Fibroblast of skin of left biceps (primary cell): Measurements from ENCODE around the gene KIF14.

ENCODE experiments used
- DNase-seq, 2 experiments: peaks; one replicate each; pipeline ENCODE4 v3.0.0-alpha.2; 2013; ENCODE audit warnings: low read depth in 2 of 2

The KIF14 gene, protein sequence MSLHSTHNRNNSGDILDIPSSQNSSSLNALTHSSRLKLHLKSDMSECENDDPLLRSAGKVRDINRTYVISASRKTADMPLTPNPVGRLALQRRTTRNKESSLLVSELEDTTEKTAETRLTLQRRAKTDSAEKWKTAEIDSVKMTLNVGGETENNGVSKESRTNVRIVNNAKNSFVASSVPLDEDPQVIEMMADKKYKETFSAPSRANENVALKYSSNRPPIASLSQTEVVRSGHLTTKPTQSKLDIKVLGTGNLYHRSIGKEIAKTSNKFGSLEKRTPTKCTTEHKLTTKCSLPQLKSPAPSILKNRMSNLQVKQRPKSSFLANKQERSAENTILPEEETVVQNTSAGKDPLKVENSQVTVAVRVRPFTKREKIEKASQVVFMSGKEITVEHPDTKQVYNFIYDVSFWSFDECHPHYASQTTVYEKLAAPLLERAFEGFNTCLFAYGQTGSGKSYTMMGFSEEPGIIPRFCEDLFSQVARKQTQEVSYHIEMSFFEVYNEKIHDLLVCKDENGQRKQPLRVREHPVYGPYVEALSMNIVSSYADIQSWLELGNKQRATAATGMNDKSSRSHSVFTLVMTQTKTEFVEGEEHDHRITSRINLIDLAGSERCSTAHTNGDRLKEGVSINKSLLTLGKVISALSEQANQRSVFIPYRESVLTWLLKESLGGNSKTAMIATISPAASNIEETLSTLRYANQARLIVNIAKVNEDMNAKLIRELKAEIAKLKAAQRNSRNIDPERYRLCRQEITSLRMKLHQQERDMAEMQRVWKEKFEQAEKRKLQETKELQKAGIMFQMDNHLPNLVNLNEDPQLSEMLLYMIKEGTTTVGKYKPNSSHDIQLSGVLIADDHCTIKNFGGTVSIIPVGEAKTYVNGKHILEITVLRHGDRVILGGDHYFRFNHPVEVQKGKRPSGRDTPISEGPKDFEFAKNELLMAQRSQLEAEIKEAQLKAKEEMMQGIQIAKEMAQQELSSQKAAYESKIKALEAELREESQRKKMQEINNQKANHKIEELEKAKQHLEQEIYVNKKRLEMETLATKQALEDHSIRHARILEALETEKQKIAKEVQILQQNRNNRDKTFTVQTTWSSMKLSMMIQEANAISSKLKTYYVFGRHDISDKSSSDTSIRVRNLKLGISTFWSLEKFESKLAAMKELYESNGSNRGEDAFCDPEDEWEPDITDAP (N-terminal part only)

DNA sequence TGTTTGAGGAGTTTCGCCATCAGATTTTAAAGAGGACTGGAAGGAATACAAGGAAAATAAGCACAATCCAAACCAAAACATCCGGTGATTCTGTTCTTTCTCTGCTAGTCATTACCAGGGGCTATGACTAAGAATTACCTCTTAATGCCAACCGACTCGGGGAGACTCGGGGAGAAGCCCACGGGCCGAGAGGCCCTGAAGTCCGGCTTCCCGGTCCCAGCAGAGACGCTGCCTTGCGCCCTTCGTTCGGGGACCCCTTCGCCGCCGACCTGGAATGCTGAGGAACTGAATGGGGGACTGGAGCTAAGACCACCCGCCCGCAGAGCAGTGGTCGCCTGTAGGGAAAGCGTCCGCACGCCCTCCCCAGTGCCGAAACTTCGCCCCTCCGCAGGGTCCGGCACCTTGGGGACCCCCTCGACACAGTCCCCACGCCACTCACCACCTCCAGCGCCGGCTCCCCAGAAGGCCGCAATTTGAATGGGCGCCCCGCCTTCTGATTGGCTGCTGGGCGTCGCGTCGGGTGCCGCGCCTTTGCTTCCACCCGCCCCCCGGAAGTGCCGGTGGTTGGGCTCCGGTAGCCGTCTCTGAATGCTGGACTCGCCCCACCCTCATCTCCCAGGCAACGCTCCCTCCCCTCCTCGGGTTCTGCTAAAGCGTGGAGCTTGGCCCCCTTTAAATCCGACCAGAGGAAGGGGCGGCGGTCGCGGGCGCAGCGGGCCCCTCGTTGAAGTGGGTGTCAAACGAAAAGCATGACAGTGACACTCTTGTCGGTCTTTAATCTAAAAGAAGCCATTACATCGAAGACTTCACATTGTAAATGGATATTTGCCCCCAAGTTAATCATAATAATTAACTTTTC is at the start of gene KIF14:
Gene KIF14, minus strand, starts transcription at position 479 of the 859 bp plus-strand sequence. CDS start 2,028 bp downstream, outside the sequence.
- DNase-seq: peak; percentile 62 to 72

DNA sequence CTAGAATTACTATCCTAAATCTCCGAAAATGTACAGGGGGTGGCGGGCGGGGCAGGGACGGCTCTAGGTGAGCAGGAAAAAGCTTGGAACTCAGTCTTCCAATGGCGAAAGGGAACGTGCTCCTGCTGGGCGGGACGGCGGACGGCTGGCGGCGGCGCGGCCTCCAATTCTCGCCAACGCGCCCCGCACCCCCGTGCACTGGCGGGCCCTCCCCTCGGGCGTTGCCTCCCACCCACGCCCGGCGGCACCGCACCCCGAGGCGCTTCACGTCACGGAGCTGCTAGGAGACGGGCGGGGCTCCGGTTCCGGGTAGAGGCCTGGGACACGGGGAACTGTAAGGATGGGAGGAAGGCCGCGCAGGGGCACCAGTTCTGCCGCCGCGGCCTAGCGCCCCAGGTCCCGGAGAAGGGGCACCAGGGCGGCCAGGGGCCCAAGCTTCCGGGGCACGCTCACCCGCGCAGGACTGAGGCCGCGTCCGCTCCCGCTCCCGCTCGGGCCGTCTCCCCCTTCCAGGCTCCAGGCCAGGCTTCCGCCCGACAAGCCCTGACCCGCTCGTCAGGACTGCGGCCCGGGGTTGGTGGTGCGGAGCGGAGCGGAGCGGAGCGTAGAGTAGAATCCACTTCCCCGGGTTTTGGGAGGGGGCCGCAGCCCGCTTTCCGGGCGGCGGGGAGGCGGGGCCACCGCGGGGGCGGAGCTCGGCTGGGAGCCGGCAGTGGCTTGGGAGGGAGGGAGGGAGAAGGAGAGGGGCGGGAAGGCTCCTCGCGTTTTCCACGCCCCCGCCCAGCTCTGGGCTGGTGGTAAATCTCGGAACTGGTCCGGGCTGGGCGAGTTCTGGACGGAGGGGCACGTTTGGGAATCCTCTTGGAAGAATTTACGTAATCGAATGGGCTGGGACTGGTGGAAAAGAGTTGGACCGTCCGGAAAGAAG is 49.0 kb upstream of the KIF14 start, which contains the start of gene DDX59:
Gene DDX59, minus strand, starts transcription at position 594 of the 928 bp plus-strand sequence. CDS start 3,167 bp downstream, outside the sequence.
- DNase-seq: peak; percentile 92 to 94

DNA sequence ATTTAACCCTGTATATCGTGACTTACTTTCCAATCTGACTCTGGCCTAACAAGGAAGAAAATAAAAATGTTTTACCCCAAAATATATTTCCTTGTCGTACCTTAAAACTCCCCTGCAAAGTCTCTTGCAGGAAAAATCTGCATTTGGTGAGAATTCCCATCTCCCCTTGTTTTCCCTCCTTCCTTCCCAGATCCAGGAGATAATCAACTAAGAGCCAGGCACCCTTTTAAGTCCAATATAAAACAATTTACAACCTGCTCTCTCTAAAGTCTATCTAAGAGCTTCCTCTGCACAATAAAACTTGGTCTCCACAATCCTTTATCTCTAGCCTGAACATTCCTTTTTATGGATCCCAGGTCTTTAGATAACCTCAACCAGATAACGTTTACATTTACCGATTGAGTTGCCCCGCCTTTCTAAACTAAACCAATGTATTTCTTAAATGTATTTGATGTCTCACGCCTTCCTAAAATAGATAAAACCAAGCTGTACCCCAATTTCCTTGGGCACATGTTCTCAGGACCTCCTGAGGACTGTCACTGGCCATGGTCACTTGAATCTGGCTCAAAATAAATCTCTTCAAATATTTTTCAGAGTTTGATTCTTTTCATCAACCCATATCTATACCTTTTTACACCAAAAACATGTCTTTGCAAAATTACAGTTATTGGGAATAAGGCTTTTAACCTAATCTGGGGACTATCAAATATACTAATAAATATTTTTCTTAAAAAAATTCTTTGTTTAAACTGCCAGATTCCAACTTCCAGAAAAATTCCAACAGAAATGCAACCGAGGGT is 48.2 kb upstream of the KIF14 start:
- no peak for DNase-seq

DNA sequence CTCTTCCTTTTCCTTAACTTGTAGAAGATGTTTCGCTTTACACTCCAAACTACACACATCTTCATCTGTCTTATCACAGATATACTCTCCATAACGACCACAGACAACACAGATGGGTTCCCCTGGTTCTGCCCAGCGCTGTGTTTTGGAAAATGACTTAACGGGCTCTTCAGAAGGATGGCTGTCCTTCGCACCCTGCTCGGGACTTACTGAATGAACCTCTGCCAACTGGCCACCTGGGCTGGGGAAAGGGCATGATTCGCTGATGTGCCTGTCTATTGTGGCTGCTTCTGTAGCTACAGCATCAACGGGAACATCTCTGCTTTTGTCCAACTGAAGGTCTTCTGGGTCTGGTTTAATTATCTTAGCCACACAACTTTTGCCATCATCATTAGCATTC is 45.8 kb upstream of the KIF14 start:
- no peak for DNase-seq

DNA sequence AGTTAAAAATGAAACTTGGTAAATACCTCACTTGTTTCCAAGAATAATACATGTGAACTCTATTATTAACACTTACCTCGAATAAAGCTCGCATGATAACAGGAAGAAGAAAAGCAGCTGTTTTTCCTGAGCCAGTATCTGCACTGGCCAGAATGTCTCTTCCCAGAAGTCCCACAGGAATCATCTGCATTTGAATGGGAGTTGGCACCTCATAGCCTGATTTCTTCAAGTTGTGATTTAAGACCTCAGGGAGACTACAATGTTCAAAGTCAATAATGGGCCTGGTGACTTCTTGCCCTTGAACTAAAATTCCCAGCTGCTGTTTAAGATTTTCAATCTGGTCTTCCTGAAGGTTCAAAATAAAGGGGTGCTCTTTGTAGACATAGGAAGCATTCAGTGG is 45.3 kb upstream of the KIF14 start:
- DNase-seq: peak in 1 of 2 experiments; percentile 7

DNA sequence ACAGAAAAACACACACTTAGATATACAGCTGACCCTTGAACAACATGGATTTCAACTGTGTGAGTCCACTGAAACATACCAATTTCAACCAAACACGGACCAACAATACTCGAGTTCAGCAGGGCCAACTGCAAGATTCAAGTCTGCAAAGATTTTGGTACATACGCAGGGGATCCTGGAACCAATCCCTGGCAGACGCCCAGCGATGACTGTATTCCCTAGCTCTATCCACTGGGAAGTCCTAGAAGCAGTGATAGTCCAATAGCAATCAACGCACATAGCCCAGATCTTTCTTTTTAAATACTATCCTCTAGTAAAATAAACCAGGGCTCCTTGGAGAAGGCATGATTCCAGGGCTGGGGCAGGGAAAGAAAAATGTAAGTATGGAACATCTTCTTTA is 40.2 kb upstream of the KIF14 start:
- DNase-seq: no peak

DNA sequence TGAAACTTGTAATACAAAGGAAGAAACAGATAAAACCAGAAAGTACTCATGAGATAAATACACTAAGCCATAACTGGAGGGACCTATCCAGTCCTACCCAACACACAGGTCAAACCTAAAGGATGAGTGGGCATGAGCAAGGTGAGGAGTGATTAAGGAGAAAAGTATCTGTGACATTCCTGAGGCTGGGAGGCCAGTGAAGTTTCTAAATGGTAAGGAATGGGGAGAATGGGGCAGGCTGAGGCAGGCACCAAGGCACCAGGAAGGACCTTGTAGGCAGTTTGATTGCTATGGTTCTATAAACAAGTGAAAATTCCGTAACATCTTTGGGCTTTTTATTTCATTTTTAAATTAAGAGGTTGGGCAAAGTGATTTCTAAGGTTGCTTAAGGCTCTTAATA is 38.7 kb upstream of the KIF14 start:
- DNase-seq: no peak

DNA sequence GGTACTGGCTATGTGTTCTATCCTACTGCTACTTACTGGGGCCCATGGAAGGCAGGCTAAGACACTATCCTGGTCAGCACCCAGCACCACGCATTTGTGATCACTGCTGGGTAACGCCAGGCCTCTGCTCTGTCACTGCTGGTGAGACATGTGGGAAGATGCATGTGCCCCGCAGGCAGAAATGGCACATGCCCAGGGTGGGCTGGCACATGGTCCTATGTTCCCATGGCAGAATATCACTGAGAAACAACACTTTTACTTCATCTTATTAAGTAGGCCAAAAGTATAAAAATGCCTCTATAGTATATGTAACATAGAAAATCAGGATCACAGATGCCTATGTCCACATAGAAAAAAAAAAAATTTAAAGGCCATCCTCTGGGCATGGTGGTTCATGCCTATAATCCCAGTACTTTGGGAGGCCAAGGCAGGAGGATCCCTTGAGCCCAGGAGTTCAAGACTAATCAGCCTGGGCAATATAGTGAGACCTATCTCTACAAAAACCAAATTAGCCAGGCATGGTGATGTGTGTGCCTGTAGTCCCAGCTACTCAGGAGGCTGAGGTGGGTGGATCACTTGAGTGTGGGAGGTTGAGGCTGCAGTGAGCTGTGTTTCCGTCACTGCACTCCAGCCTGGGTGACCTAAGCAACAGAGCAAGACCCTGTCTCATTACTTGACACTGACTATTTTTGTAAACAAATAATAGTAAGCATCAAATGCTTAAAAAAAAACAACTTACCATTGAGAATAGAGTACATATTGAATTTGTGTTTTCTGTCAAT is 37.7 kb upstream of the KIF14 start:
- no peak for DNase-seq

DNA sequence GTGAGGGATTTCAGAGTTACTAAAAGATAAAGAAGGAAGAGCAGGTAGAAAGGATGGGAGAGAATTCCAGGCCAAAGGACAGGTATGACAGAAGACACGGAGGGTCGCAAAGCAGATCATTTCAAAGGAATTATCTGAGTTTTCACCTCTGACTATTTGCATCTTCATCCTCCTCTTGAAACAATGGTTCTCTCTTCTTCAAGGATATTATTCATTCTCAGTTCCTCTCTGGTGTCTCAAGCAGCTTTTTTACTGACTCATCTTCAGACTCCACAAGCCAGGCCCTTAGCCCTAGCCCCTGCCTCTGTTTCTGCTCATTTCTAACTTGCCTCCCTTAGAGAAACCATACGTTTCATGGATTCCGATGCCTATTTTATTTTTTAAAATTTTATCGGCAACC is 34.1 kb upstream of the KIF14 start:
- DNase-seq: no peak

DNA sequence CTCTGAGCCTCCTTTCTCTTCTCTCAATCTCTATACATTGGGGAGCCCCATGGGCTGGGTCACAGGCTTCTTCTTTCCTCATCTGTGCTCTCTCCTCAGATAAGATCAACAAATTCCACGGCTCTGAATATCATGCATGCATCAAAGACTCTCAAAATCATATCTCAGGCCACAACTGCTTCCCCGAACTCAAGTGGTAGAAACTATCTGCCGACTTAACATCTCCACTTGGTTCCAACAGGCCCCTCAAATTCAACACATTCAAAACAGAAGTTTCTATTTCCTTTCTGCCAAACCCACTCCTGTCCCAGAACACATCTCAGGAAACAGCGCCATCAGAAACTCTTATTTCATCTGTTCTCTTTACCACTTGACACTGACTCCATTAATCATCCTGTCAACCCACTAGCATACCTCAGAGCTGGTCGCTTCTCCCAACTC is 32.5 kb upstream of the KIF14 start:
- no peak for DNase-seq

DNA sequence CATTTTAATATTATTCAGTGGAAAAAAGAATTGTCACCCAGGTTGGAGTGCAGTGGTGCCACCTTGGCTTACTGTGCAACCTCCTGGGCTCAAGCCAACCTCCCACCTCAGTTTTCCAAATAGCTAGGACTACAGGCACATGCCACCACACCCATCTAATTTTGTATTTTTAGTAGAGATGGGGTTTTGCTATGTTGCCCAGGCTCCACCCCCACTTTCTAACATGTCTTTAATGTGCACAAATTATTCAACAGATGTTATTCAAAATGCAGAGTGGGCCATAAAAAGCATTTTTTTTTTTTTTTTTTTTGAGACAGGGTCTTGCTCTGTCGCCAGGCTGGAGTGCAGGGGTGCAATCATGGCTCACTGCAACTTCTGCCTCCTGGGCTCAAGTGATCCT is 31.8 kb upstream of the KIF14 start:
- no peak for DNase-seq

DNA sequence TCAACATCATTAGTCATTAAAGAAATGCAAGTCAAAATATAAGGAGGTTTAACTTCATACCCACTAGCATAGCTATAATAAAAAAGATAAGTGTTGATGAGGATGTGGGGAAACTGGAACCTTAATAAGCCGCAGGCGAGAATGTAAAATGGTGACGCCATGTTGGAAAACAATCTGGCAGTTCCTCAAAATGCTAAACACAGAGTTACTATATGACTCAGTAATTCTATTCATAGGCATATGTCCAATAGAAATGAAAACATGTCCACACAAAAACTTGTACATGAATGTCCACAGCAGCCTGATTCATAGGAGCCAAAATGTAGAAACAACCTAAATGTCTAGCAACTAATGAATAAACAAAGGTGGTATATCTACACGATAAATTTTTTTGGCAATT is 26.0 kb upstream of the KIF14 start:
- no peak for DNase-seq

DNA sequence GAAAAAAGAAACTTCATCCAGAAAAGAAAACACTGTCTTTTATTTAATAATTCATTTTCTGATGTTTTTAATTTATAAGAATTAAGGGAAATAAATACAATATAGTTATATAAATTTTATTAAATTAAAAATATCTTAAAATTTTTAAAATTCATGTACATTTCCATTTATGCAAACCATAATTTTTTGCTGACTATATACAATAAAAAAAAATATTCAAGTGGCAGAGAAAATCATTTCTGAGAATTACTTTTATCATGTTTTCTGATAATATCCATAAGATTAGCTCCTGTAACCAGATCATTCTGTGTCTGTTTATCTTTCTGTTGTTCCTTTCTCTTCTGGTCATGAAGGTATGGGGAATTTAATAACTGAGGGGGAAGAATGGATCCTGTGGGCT is 23.5 kb upstream of the KIF14 start:
- DNase-seq: no peak

DNA sequence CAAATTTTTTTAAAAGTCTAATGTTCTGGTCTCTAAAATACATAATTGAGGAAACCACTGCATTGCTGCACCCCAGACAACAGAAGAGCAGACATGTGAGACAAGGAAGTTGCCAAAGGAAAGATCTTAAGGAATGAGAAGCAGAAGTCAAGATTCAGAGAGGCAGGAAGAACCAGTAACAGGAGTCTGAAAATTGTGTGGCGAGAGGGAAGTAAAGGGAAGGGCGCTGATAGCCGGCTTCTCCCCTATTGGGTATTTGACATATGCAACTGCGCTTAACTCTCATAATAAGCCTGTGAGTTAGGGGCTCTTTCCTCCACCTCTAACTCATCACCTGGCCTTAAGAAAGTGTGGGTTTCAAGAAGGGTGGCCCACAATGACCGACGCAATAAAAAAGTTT is 21.9 kb upstream of the KIF14 start:
- no peak for DNase-seq

DNA sequence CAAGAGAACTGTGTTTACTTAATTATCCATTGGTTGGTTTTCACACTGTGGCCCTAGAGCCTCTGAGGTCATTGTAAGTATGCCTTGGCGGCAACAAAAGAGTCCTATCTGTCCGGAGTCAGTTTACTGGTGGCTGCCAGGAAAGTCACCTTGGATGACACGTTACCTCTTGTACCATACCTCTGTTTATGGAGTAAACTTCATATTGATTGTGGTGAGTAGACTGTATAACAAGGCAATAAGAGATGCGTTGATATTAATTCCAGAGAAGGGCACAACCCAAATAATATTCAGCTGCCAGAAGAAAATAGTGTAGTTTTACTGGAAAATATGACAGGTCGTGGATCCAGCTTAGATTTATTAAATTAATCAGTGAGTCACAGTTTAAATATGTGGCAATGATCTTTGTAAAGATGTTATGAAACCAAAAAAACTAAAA is 20.4 kb upstream of the KIF14 start:
- no peak for DNase-seq

DNA sequence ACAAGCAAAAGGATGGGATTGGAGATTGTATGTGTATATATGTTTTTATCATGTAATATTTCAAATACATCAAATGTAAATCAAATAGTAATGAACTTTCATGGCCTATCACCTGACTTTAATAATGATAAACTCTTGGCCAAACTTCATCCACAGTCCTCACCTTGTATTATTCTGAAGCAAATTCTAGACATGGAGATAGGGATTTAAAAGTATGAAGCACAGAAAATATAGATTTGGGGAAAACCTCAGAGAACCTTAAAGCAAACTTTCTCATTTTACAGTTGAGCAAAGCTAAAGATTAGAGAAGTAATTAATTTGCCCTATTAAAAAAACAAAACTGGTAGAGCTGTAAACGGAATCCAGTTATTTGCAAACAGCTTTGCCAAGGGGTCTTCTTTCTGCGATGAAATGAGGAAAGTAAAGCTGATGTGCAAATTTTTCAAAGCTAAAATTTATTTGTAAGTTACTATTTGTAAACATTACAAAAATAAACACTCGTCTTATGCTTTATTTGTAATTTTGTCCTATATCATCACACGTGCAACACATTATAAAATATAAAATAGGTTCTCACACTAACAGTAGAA is 19.9 kb upstream of the KIF14 start:
- no peak for DNase-seq

DNA sequence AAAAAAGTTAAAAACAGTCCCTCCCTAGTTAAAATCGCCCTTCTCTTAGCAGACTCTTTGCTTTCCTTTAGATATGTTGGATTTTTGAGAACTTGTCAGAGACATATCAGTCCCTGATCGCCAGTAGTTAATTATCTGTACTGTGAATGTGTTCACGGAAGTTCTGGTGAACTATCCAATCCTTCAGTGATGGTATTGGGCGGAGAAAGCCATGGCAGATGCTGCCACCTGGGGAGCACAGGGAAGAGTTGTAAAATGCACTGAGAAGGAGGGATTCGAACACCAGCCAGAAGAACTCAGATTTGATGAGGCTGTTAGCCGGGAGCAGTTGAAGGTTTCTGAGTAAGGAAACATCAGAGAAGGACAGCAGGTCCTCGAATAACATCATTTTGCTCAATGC is 17.5 kb upstream of the KIF14 start:
- DNase-seq: no peak

DNA sequence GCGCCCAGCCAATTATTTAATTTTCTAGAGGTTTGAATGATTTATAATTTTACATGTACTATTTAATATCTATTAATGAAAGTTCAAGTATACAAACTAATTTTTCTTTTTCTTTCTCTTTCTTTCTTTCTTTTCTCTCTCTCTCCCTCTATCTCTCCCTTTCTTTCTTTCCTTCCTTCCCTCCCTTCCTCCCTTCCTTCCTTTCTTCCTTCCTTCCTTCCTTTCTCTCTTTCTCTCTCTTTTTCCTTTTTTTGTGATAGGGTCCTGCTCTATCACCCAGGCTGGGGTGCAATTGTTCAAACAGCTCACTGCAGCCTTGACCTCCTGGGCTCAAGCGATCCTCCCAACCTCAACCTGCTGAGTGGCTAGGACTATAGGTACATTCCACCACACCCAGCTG is 16.1 kb upstream of the KIF14 start:
- no peak for DNase-seq
